ENCODE results near the gene TLL2.

DNA sequence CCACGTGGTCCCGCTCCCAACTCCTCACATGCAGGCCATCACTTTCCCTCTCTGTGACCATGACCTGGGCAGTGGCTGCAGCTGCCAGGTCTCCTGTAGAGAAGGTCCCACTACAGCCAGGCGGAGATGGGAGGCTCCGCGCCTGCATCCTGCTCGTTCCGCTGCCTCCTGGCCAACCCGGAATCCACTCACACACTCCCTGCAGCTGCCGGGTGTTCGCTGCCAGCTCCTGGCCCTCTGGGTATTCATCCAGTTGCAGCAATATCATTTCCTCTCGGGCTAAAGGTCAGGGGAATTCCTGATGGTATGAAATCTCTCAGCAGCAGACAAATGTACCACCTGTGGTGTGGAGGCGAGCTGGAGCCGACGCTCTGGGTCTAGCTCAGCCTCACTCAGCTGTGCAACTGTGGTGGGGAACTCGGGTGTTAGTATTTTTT lies 65.7 kb downstream of the TLL2 start:
- peak; percentile 84 to 88 (median 88) for TF ChIP-seq POLR2AphosphoS5 (IDR thresholded peaks at IDR 0.05)
- TF ChIP-seq POLR2A (IDR thresholded peaks at IDR 0.05), result no peak
- TF ChIP-seq, protein P1, sequence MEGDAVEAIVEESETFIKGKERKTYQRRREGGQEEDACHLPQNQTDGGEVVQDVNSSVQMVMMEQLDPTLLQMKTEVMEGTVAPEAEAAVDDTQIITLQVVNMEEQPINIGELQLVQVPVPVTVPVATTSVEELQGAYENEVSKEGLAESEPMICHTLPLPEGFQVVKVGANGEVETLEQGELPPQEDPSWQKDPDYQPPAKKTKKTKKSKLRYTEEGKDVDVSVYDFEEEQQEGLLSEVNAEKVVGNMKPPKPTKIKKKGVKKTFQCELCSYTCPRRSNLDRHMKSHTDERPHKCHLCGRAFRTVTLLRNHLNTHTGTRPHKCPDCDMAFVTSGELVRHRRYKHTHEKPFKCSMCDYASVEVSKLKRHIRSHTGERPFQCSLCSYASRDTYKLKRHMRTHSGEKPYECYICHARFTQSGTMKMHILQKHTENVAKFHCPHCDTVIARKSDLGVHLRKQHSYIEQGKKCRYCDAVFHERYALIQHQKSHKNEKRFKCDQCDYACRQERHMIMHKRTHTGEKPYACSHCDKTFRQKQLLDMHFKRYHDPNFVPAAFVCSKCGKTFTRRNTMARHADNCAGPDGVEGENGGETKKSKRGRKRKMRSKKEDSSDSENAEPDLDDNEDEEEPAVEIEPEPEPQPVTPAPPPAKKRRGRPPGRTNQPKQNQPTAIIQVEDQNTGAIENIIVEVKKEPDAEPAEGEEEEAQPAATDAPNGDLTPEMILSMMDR (IDR thresholded peaks at IDR 0.05 in 8 of 11, conservative IDR thresholded peaks at IDR 0.05 in 3 of 11), result no peak

Data from spleen (tissue), 7 donors.